Stimulated activated CD8-positive, alpha-beta memory T cell treated with anti-CD3 and anti-CD28 coated beads, Interleukin-7, amount 100 ng/mL, for 4 hours (primary cell): ENCODE data around the gene PMM2.
"Not testable (repeated sequence)": the region's sequence is repeated elsewhere in the genome, so short reads cannot be mapped to it uniquely, and the experiment has no call there.

ENCODE experiments used
- DNase-seq, 2 donors: peaks; one replicate each; pipeline ENCODE4 v3.0.0-alpha.2; 2020; ENCODE audit warnings: low read depth in 2 of 2

Gene PMM2

GRCh38 chr16:8866884-8867215, 69.2 kb downstream of the PMM2 start:
- no peak for DNase-seq

GRCh38 chr16:8867216-8867931, 69.7 kb downstream of the PMM2 start:
- DNase-seq = no peak

GRCh38 chr16:8867932-8868415, 70.3 kb downstream of the PMM2 start:
- no peak for DNase-seq

- DNase-seq = peak; percentile 44 to 81
Measured at GRCh38 chr16:8868416-8869211, 71.0 kb downstream of the PMM2 start, which contains the start of gene CARHSP1. Gene CARHSP1, minus strand, starts transcription at chr16:8869006. Its CDS starts 9,678 bp downstream, at chr16:8859328.

GRCh38 chr16:8869212-8869987, 71.8 kb downstream of the PMM2 start:
- DNase-seq = peak in 1 of 2 donors; percentile 29

GRCh38 chr16:8869988-8870241, 72.3 kb downstream of the PMM2 start:
- not testable (repeated sequence) for DNase-seq

- no peak for DNase-seq
Measured at GRCh38 chr16:8872071-8872470, 74.4 kb downstream of the PMM2 start.

- DNase-seq = no peak
Measured at GRCh38 chr16:8872967-8873865, 75.6 kb downstream of the PMM2 start.

GRCh38 chr16:8873866-8874195, 76.2 kb downstream of the PMM2 start:
- not testable (repeated sequence) for DNase-seq

- DNase-seq = no peak
Measured at GRCh38 chr16:8874388-8874787, 76.7 kb downstream of the PMM2 start.

- DNase-seq = not testable (repeated sequence)
Measured at GRCh38 chr16:8875317-8875716, 77.7 kb downstream of the PMM2 start.

- DNase-seq = no peak
Measured at GRCh38 chr16:8877894-8878522, 80.4 kb downstream of the PMM2 start.

GRCh38 chr16:8878523-8878911, 80.9 kb downstream of the PMM2 start:
- DNase-seq = no peak

- DNase-seq = no peak
Measured at GRCh38 chr16:8880839-8881510, 83.3 kb downstream of the PMM2 start.

GRCh38 chr16:8882041-8882617, 84.5 kb downstream of the PMM2 start, which contains the start of gene LITAFD:
Gene LITAFD, plus strand, starts transcription at chr16:8882351. Its CDS starts 2,005 bp downstream, at chr16:8884356.
- DNase-seq = no peak

- no peak for DNase-seq
Measured at GRCh38 chr16:8882725-8883377, 85.2 kb downstream of the PMM2 start.

- DNase-seq = no peak
Measured at GRCh38 chr16:8885674-8886592, 88.3 kb downstream of the PMM2 start.
